ENCODE data around the gene JOSD2.

- TF ChIP-seq RAD21 (IDR thresholded peaks at IDR 0.05; ENCODE audit: low read length) (no peak), CTCF (conservative IDR thresholded peaks at IDR 0.05; ENCODE audit: low read depth, low read length) (no peak), SMC3 (IDR thresholded peaks at IDR 0.05; ENCODE audit: low read depth, low read length) (no peak), POLR2A (IDR thresholded peaks at IDR 0.05; ENCODE audit: low read depth, low read length) (no peak), MAFK (IDR thresholded peaks at IDR 0.05; ENCODE audit: low read depth, low read length) (no peak), USF2 (IDR thresholded peaks at IDR 0.05; ENCODE audit: low read depth, low read length) (no peak), MXI1 (IDR thresholded peaks at IDR 0.05; ENCODE audit: borderline replicate concordance, low read depth, low read length) (no peak), ELK1 (IDR thresholded peaks at IDR 0.05; ENCODE audit: borderline replicate concordance, low read depth, low read length) (no peak), MAZ (IDR thresholded peaks at IDR 0.05; ENCODE audit: borderline replicate concordance, low read depth, low read length) (no peak), CEBPB (IDR thresholded peaks at IDR 0.05; ENCODE audit: low read depth, low read length) (no peak), CHD1 (IDR thresholded peaks at IDR 0.05; ENCODE audit: low read depth, low read length) (no peak)
Measured at GRCh38 chr19:50457300-50457699, 53.7 kb downstream of the JOSD2 start.

All from IMR-90 (cell line).